ENCODE results near the gene CLCNKB.

DNA sequence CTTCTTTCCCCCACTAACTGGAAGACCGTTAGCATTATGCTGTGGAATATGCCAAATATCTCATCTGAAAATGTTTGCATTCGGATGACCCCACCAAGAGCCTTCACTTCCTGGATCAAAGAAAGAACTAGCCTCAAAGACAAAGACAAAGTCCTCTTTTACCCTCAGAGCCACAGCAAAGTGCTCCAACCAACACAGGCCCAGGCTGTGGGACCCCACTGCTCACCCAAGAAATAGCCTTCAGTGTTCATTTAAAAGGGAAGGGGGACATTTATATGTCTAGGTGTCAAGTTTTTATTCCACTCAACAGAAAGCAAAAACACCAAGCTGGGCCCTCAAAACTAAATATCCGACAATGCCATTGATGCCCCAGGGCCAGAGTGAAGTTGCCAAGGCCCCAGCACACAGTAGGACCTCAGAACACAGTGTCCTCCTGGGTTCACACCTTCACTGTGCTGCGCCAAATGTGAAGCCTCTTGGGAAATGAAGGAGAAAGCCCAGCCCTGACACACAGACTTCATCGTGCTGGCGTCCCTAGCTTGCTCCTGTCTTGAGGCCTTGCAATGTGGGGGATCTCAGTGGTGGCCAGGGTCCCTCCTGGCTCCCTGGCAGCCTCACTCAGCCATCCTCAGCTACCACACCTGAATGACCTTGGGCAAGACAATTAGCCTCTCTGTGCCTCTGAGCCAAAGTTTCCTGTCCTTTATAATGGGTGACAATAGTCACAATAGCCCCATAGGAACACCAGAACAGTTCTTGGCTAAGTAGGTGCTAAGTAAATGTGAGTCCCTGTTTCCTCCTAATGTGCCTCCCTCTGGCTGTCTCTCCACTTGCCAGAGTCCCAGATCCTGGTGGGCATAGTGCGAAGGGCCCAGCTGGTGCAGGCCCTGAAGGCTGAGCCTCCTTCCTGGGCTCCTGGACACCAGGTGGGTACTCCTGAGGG is 11.3 kb downstream of the CLCNKB start:
- TF ChIP-seq POLR2A (IDR thresholded peaks at IDR 0.05) = no peak
- TF ChIP-seq, protein P1, sequence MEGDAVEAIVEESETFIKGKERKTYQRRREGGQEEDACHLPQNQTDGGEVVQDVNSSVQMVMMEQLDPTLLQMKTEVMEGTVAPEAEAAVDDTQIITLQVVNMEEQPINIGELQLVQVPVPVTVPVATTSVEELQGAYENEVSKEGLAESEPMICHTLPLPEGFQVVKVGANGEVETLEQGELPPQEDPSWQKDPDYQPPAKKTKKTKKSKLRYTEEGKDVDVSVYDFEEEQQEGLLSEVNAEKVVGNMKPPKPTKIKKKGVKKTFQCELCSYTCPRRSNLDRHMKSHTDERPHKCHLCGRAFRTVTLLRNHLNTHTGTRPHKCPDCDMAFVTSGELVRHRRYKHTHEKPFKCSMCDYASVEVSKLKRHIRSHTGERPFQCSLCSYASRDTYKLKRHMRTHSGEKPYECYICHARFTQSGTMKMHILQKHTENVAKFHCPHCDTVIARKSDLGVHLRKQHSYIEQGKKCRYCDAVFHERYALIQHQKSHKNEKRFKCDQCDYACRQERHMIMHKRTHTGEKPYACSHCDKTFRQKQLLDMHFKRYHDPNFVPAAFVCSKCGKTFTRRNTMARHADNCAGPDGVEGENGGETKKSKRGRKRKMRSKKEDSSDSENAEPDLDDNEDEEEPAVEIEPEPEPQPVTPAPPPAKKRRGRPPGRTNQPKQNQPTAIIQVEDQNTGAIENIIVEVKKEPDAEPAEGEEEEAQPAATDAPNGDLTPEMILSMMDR (IDR thresholded peaks at IDR 0.05) = no peak

Measured in sigmoid colon (tissue), 3 donors.